Liver (tissue), 9 donors: ENCODE data around the gene PPP2CA. TPM values are rescaled to one million over a fixed set of nuclear protein-coding genes. Genes with fewer than 3 reads are reported as not detected.

Source experiments
- DNase-seq: peaks from one replicate; pipeline ENCODE4 v3.0.0-alpha.2; 2017; ENCODE audit warnings: low spot score
- H3K27ac ChIP-seq, 2 donors: one replicate each; pipeline ENCODE4 v1.7.0; 2013; ENCODE audit warnings: inconsistent platforms in 2 of 2, low read length in 2 of 2, control low read depth in 1 of 2, low read depth in 1 of 2, mild to moderate bottlenecking in 1 of 2
- H3K27me3 ChIP-seq, 4 donors: one replicate each; pipeline versions ENCODE4 v1.6.1 to v1.7.0; 2013; ENCODE audit warnings: low read length in 3 of 4, inconsistent platforms in 1 of 4, mild to moderate bottlenecking in 1 of 4, moderate library complexity in 1 of 4; ENCODE audit not compliant: control insufficient read depth in 4 of 4, insufficient read depth in 4 of 4
- H3K36me3 ChIP-seq, 4 donors: one replicate each; pipeline versions ENCODE4 v1.6.1 to v1.7.0; 2013; ENCODE audit warnings: low read length in 3 of 4, mild to moderate bottlenecking in 3 of 4, low read depth in 1 of 4, moderate library complexity in 1 of 4; ENCODE audit not compliant: control insufficient read depth in 4 of 4, insufficient read depth in 3 of 4
- H3K4me1 ChIP-seq, 4 donors: one replicate each; pipeline versions ENCODE4 v1.6.1 to v1.7.0; 2013; ENCODE audit warnings: low read length in 3 of 4, mild to moderate bottlenecking in 3 of 4, moderate library complexity in 1 of 4; ENCODE audit not compliant: control insufficient read depth in 4 of 4, insufficient read depth in 4 of 4
- H3K4me3 ChIP-seq, 3 donors: one replicate each; pipeline versions ENCODE4 v1.6.1 to v1.7.0; 2013; ENCODE audit warnings: low read length in 3 of 3, control low read depth in 1 of 3, low read depth in 1 of 3, mild to moderate bottlenecking in 1 of 3
- H3K9ac ChIP-seq, 2 donors: one replicate each; pipeline ENCODE4 v1.7.0; 2013; ENCODE audit warnings: low read length in 2 of 2, mild to moderate bottlenecking in 2 of 2, moderate library complexity in 2 of 2, control low read depth in 1 of 2, low read depth in 1 of 2
- H3K9me3 ChIP-seq, 4 donors: one replicate each; pipeline versions ENCODE4 v1.6.1 to v1.7.0; 2013; ENCODE audit warnings: low read length in 3 of 4; ENCODE audit not compliant: control insufficient read depth in 4 of 4
- EGR1 ChIP-seq, 2 donors: IDR thresholded peaks; 2 replicates each; pipeline ENCODE4 v1.6.1; 2016 to 2018; ENCODE audit warnings: antibody characterized with exemption in 2 of 2, low read depth in 2 of 2
- FOXA1 ChIP-seq: IDR thresholded peaks from 2 replicates; pipeline ENCODE4 v1.6.1; 2016; ENCODE audit warnings: antibody characterized with exemption
- FOXA2 ChIP-seq: IDR thresholded peaks from 2 replicates; pipeline ENCODE4 v1.6.1; 2016; ENCODE audit warnings: antibody characterized with exemption
- GABPA ChIP-seq, 2 donors: IDR thresholded peaks in 1 of 2; conservative IDR thresholded peaks in 1 of 2; 2 replicates each; pipeline ENCODE4 v1.6.1; 2016; ENCODE audit warnings: antibody characterized with exemption in 2 of 2, mild to moderate bottlenecking in 1 of 2, moderate library complexity in 1 of 2
- HNF4A ChIP-seq, 2 donors: conservative IDR thresholded peaks; 2 replicates each; pipeline ENCODE4 v1.6.1; 2016; ENCODE audit warnings: antibody characterized with exemption in 2 of 2, mild to moderate bottlenecking in 2 of 2
- HNF4G ChIP-seq: IDR thresholded peaks from 2 replicates; pipeline ENCODE4 v1.6.1; 2016; ENCODE audit warnings: antibody characterized with exemption
- JUND ChIP-seq, 2 donors: IDR thresholded peaks; 2 replicates each; pipeline ENCODE4 v1.6.1; 2016; ENCODE audit warnings: antibody characterized with exemption in 2 of 2
- MAX ChIP-seq: IDR thresholded peaks from 2 replicates; pipeline ENCODE4 v1.6.1; 2016; ENCODE audit warnings: antibody characterized with exemption
- NR2F2 ChIP-seq: IDR thresholded peaks from 2 replicates; pipeline ENCODE4 v1.6.1; 2016; ENCODE audit warnings: antibody characterized with exemption
- RAD21 ChIP-seq, 2 donors: IDR thresholded peaks; 2 replicates each; pipeline ENCODE4 v1.6.1; 2016; ENCODE audit warnings: antibody characterized with exemption in 2 of 2, mild to moderate bottlenecking in 2 of 2
- REST ChIP-seq: IDR thresholded peaks from 2 replicates; pipeline ENCODE4 v1.6.1; 2016; ENCODE audit warnings: antibody characterized with exemption, mild to moderate bottlenecking
- RXRA ChIP-seq, 2 donors: IDR thresholded peaks; 2 replicates each; pipeline ENCODE4 v1.6.1; 2017 to 2018; ENCODE audit warnings: antibody characterized with exemption in 2 of 2, mild to moderate bottlenecking in 1 of 2
- SP1 ChIP-seq: IDR thresholded peaks from 2 replicates; pipeline ENCODE4 v1.6.1; 2018; ENCODE audit warnings: antibody characterized with exemption, mild to moderate bottlenecking
- TAF1 ChIP-seq: conservative IDR thresholded peaks from 2 replicates; pipeline ENCODE4 v1.6.1; 2016; ENCODE audit warnings: antibody characterized with exemption, mild to moderate bottlenecking
- YY1 ChIP-seq: IDR thresholded peaks from 2 replicates; pipeline ENCODE4 v1.6.1; 2016; ENCODE audit warnings: antibody characterized with exemption, mild to moderate bottlenecking
- WGBS: extraction: QIAGEN DNeasy Blood & Tissue Kit; methylation state at CpG from one replicate; pipeline ENCODE4 v1.1.7; 2013; 5-methylcytosine and 5-hydroxymethylcytosine counted together
- polyA plus RNA-seq, 2 donors: library from polyadenylated mRNA; stranded (reverse) in 1 of 2; unstranded in 1 of 2; fragments of 200-250 nt in 1 of 2; fragments of >200 nt in 1 of 2; fragmentation: Nextera tagmentation in 1 of 2; extraction: Ambion mirVana in 1 of 2; gene quantifications; one replicate each; pipeline versions ENCODE4 v1.2.1 to v1.2.3, GENCODE V29; 2013 to 2015
- total RNA-seq, 2 donors: library from RNA; depleted of rRNA; stranded (reverse); fragments of >200 nt; gene quantifications; one replicate each; pipeline ENCODE4 v1.2.3, GENCODE V29; 2014
- TF ChIP-seq, protein P1 (sequence below): IDR thresholded peaks from 2 replicates; pipeline ENCODE4 v1.6.1; 2016; ENCODE audit warnings: antibody characterized with exemption
- TF ChIP-seq, protein P2 (sequence below): fragments of 150-350 bp; IDR thresholded peaks from 2 replicates; pipeline ENCODE4 v1.5.1; 2017; ENCODE audit warnings: improper control_type of control experiment, low read depth, low read length; ENCODE audit not compliant: missing input control
- TF ChIP-seq, protein P3 (sequence below): IDR thresholded peaks from 2 replicates; pipeline ENCODE4 v1.6.1; 2016; ENCODE audit warnings: antibody characterized with exemption
- donor health status: healthy.
- donor health status: healthy.
- donor health status: healthy.
- donor health status: healthy.
- donor health status: healthy.

PPP2CA gene
- total and polyA plus RNA-seq, 4 donors, result 43.3 to 71.6 (median 55.1) TPM

- 93% methylated on average over 6 of the region's 6 CpGs for WGBS
- H3K9ac ChIP-seq, result no peak overlapping the region
- no peaks in the 10 kb centered on the region for H3K27me3 ChIP-seq
- no peak for TF ChIP-seq JUND (IDR thresholded peaks at IDR 0.05)
- TF ChIP-seq GABPA (IDR thresholded peaks at IDR 0.05 in 1 of 2, conservative IDR thresholded peaks at IDR 0.05 in 1 of 2), result no peak
- no peak for TF ChIP-seq FOXA1
- no peak for TF ChIP-seq RXRA (IDR thresholded peaks at IDR 0.05)
- TF ChIP-seq FOXA2, result no peak
- TF ChIP-seq, protein P1, sequence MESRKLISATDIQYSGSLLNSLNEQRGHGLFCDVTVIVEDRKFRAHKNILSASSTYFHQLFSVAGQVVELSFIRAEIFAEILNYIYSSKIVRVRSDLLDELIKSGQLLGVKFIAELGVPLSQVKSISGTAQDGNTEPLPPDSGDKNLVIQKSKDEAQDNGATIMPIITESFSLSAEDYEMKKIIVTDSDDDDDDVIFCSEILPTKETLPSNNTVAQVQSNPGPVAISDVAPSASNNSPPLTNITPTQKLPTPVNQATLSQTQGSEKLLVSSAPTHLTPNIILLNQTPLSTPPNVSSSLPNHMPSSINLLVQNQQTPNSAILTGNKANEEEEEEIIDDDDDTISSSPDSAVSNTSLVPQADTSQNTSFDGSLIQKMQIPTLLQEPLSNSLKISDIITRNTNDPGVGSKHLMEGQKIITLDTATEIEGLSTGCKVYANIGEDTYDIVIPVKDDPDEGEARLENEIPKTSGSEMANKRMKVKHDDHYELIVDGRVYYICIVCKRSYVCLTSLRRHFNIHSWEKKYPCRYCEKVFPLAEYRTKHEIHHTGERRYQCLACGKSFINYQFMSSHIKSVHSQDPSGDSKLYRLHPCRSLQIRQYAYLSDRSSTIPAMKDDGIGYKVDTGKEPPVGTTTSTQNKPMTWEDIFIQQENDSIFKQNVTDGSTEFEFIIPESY, result no peak
- no peak for TF ChIP-seq SP1
- TF ChIP-seq NR2F2, result no peak
- no peak for TF ChIP-seq HNF4G
- TF ChIP-seq REST, result no peak
- no peak for TF ChIP-seq HNF4A (conservative IDR thresholded peaks at IDR 0.05)
- no peak for TF ChIP-seq YY1
- no peak for TF ChIP-seq TAF1
- TF ChIP-seq EGR1 (IDR thresholded peaks at IDR 0.05; ENCODE audit: low read depth in 2 of 2), result no peak
- no peak overlapping the region for H3K4me3 ChIP-seq
- H3K36me3 ChIP-seq, result peaks cover 11 to 42% (median 31%) of the 10 kb centered on the region in 4 donors
- H3K4me1 ChIP-seq, result peaks cover 4 to 11% (median 7%) of the 10 kb centered on the region in 4 donors
- DNase-seq, result no peak
- no peaks in the 10 kb centered on the region for H3K9me3 ChIP-seq
- no peak overlapping the region for H3K27ac ChIP-seq
These were observed 76.8 kb downstream of the PPP2CA start for GRCh38 chr5:134148986-134149539.

DNA sequence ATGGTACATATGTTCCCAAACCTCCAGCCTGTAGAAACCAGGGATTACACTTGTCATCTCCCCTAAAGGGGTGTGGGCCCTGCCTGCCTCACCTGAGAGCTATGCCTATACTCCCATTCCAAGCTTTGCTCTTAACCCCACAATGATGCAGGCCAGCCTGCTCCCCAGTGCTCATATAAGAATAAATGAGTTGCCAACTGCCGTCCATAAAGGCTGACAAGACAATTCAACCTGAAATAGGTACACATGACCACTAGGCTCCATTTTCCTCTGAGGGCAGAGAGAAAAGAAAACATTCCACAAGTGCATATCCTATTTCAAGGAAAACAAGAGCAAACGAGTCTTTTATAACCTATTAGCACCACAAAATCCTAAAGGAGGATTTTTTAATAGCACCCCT is 77.6 kb downstream of the PPP2CA start:
- H3K4me1 ChIP-seq, result peaks cover 4 to 11% (median 7%) of the 10 kb centered on the region in 4 donors
- no peaks in the 10 kb centered on the region for H3K27me3 ChIP-seq
- no peak overlapping the region for H3K9ac ChIP-seq
- H3K9me3 ChIP-seq, result no peaks in the 10 kb centered on the region
- TF ChIP-seq, protein P2, sequence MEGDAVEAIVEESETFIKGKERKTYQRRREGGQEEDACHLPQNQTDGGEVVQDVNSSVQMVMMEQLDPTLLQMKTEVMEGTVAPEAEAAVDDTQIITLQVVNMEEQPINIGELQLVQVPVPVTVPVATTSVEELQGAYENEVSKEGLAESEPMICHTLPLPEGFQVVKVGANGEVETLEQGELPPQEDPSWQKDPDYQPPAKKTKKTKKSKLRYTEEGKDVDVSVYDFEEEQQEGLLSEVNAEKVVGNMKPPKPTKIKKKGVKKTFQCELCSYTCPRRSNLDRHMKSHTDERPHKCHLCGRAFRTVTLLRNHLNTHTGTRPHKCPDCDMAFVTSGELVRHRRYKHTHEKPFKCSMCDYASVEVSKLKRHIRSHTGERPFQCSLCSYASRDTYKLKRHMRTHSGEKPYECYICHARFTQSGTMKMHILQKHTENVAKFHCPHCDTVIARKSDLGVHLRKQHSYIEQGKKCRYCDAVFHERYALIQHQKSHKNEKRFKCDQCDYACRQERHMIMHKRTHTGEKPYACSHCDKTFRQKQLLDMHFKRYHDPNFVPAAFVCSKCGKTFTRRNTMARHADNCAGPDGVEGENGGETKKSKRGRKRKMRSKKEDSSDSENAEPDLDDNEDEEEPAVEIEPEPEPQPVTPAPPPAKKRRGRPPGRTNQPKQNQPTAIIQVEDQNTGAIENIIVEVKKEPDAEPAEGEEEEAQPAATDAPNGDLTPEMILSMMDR, result no peak
- no peak for TF ChIP-seq YY1
- TF ChIP-seq HNF4A (conservative IDR thresholded peaks at IDR 0.05), result no peak
- no peak for TF ChIP-seq GABPA (IDR thresholded peaks at IDR 0.05 in 1 of 2, conservative IDR thresholded peaks at IDR 0.05 in 1 of 2)
- no peak for TF ChIP-seq EGR1 (IDR thresholded peaks at IDR 0.05; ENCODE audit: low read depth in 2 of 2)
- TF ChIP-seq FOXA2, result no peak
- no peak for TF ChIP-seq HNF4G
- no peak for TF ChIP-seq SP1
- TF ChIP-seq, protein P1, result no peak
- TF ChIP-seq RXRA (IDR thresholded peaks at IDR 0.05), result no peak
- no peak for TF ChIP-seq TAF1
- TF ChIP-seq JUND (IDR thresholded peaks at IDR 0.05), result no peak
- TF ChIP-seq RAD21 (IDR thresholded peaks at IDR 0.05), result no peak
- TF ChIP-seq MAX, result no peak
- TF ChIP-seq, protein P3, sequence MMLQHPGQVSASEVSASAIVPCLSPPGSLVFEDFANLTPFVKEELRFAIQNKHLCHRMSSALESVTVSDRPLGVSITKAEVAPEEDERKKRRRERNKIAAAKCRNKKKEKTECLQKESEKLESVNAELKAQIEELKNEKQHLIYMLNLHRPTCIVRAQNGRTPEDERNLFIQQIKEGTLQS, result no peak
- no peak for TF ChIP-seq NR2F2
- TF ChIP-seq FOXA1, result no peak
- H3K36me3 ChIP-seq, result peaks cover 10 to 43% (median 25%) of the 10 kb centered on the region in 4 donors
- no peak overlapping the region for H3K4me3 ChIP-seq
- peak; percentile 23 for DNase-seq
- no peak overlapping the region for H3K27ac ChIP-seq
- 78% methylated on average over 2 of the region's 2 CpGs for WGBS
